Panc1 (cell line): ENCODE results near the gene ARFGEF2.

Experiments used
- CTCF ChIP-seq: fragments of 450-650 bp; IDR thresholded peaks from 2 replicates; pipeline ENCODE4 v1.5.1; 2017; ENCODE audit warnings: mild to moderate bottlenecking
- POLR2AphosphoS5 ChIP-seq: IDR thresholded peaks from 2 replicates; pipeline ENCODE4 v1.6.1; 2012; ENCODE audit warnings: mild to moderate bottlenecking, low read depth, low read length, moderate library complexity
- REST ChIP-seq, 2 experiments: IDR thresholded peaks; 2 replicates each; pipeline ENCODE4 v1.6.1; 2011 to 2012; ENCODE audit warnings: low read depth in 2 of 2, control low read depth in 1 of 2, low read length in 1 of 2, mild to moderate bottlenecking in 1 of 2, moderate library complexity in 1 of 2; ENCODE audit not compliant: insufficient read depth in 1 of 2
- TCF7L2 ChIP-seq: IDR thresholded peaks from 2 replicates; pipeline ENCODE4 v1.6.1; 2011; ENCODE audit warnings: mild to moderate bottlenecking, low read depth, low read length, inconsistent platforms

DNA sequence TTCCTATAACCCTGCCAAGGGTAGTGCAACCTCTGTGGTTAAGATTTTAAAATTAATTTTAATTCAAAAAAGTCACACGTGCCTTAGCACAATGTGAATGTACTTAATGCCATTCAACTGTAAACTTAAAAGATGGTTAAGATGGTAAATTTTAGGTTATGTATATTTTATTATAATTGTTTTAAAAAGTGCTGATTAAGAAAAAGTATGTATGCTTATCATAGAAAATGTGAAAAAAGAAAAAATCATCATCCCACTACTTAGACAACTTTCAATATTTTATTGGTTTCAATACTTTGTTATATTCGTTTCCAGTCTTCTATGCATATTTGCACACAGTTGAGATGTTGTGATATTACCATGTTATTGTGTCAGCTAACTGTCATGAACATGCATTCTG lies 18.7 kb downstream of the ARFGEF2 start:
- no peak for TF ChIP-seq CTCF
- TF ChIP-seq POLR2AphosphoS5: no peak
- TF ChIP-seq TCF7L2: no peak
- no peak for TF ChIP-seq REST (IDR thresholded peaks at IDR 0.05; ENCODE audit: insufficient read depth in 1 of 2, low read depth in 2 of 2, low read length in 1 of 2)
